HEK293 (cell line): Measurements from ENCODE around the gene ARPC5L.

Experiments
- BCL11B ChIP-seq: fragments of 450-650 bp; formaldehyde crosslinking; IDR thresholded peaks from 2 replicates; pipeline ENCODE4 v1.5.1; 2016; ENCODE audit warnings: low read depth, missing biosample characterization, missing genetic modification characterization
- KLF10 ChIP-seq: fragments of 450-650 bp; IDR thresholded peaks from 2 replicates; pipeline ENCODE4 v1.5.1; 2018; ENCODE audit warnings: missing biosample characterization, mild to moderate bottlenecking, missing genetic modification characterization
- OSR2 ChIP-seq: fragments of 450-650 bp; formaldehyde crosslinking; IDR thresholded peaks from 2 replicates; pipeline ENCODE4 v1.5.1; 2016; ENCODE audit warnings: missing biosample characterization, missing genetic modification characterization
- SP3 ChIP-seq: fragments of 450-650 bp; formaldehyde crosslinking; IDR thresholded peaks from 2 replicates; pipeline ENCODE4 v1.5.1; 2016; ENCODE audit warnings: missing biosample characterization, missing genetic modification characterization
- YY2 ChIP-seq: fragments of 450-650 bp; formaldehyde crosslinking; IDR thresholded peaks from 2 replicates; pipeline ENCODE4 v1.5.1; 2016; ENCODE audit warnings: missing biosample characterization, missing genetic modification characterization
- ZFP3 ChIP-seq: fragments of 450-650 bp; formaldehyde crosslinking; IDR thresholded peaks from 2 replicates; pipeline ENCODE4 v1.5.1; 2016; ENCODE audit warnings: low read depth, missing biosample characterization, missing genetic modification characterization
- ZIC2 ChIP-seq: fragments of 450-650 bp; formaldehyde crosslinking; IDR thresholded peaks from 2 replicates; pipeline ENCODE4 v1.5.1; 2016; ENCODE audit warnings: missing biosample characterization, missing genetic modification characterization
- ZNF175 ChIP-seq: fragments of 450-650 bp; formaldehyde crosslinking; IDR thresholded peaks from 2 replicates; pipeline ENCODE4 v1.5.1; 2016; ENCODE audit warnings: missing biosample characterization, missing genetic modification characterization
- ZNF184 ChIP-seq: fragments of 450-650 bp; IDR thresholded peaks from 2 replicates; pipeline ENCODE4 v1.5.1; 2018; ENCODE audit warnings: missing biosample characterization, mild to moderate bottlenecking, missing genetic modification characterization
- ZNF202 ChIP-seq: fragments of 450-650 bp; formaldehyde crosslinking; IDR thresholded peaks from 2 replicates; pipeline ENCODE4 v1.5.1; 2016; ENCODE audit warnings: missing biosample characterization, missing genetic modification characterization, borderline replicate concordance
- ZNF214 ChIP-seq: fragments of 450-650 bp; formaldehyde crosslinking; IDR thresholded peaks from 2 replicates; pipeline ENCODE4 v1.5.1; 2017; ENCODE audit warnings: missing biosample characterization, mild to moderate bottlenecking, missing genetic modification characterization, borderline replicate concordance
- ZNF311 ChIP-seq: fragments of 450-650 bp; formaldehyde crosslinking; IDR thresholded peaks from 2 replicates; pipeline ENCODE4 v1.5.1; 2017; ENCODE audit warnings: missing biosample characterization, missing genetic modification characterization, borderline replicate concordance
- ZNF341 ChIP-seq: fragments of 450-650 bp; formaldehyde crosslinking; IDR thresholded peaks from 2 replicates; pipeline ENCODE4; 2016; ENCODE audit warnings: low read depth, missing biosample characterization, missing genetic modification characterization
- ZNF354C ChIP-seq: fragments of 450-650 bp; formaldehyde crosslinking; IDR thresholded peaks from 2 replicates; pipeline ENCODE4 v1.5.1; 2016; ENCODE audit warnings: missing biosample characterization, missing genetic modification characterization, low read depth, borderline replicate concordance
- ZNF37A ChIP-seq: fragments of 450-650 bp; IDR thresholded peaks from 2 replicates; pipeline ENCODE4 v1.5.1; 2018; ENCODE audit warnings: missing biosample characterization, missing genetic modification characterization
- ZNF548 ChIP-seq: fragments of 450-650 bp; formaldehyde crosslinking; IDR thresholded peaks from 2 replicates; pipeline ENCODE4 v1.5.1; 2016; ENCODE audit warnings: missing biosample characterization, missing genetic modification characterization
- ZNF623 ChIP-seq: fragments of 450-650 bp; formaldehyde crosslinking; IDR thresholded peaks from 2 replicates; pipeline ENCODE4 v1.5.1; 2016; ENCODE audit warnings: missing biosample characterization, missing genetic modification characterization
- ZNF624 ChIP-seq: fragments of 450-650 bp; formaldehyde crosslinking; IDR thresholded peaks from 2 replicates; pipeline ENCODE4 v1.5.1; 2017; ENCODE audit warnings: missing biosample characterization, missing genetic modification characterization
- ZNF626 ChIP-seq: fragments of 450-650 bp; sonication (Bioruptor Pico); formaldehyde crosslinking; IDR thresholded peaks from 2 replicates; pipeline ENCODE4 v1.5.1; 2018; ENCODE audit warnings: missing biosample characterization, missing genetic modification characterization, inconsistent platforms
- ZNF785 ChIP-seq: fragments of 450-650 bp; formaldehyde crosslinking; IDR thresholded peaks from 2 replicates; pipeline ENCODE4 v1.5.1; 2016; ENCODE audit warnings: missing biosample characterization, missing genetic modification characterization
- ZSCAN16 ChIP-seq: fragments of 450-650 bp; formaldehyde crosslinking; IDR thresholded peaks from 2 replicates; pipeline ENCODE4 v1.5.1; 2016; ENCODE audit warnings: missing biosample characterization, missing genetic modification characterization
- TF ChIP-seq, protein P1 (sequence below): fragments of 450-650 bp; formaldehyde crosslinking; IDR thresholded peaks from 2 replicates; pipeline ENCODE4 v1.5.1; 2017; ENCODE audit warnings: missing biosample characterization, missing genetic modification characterization
- TF ChIP-seq, protein P2 (sequence below): fragments of 450-650 bp; formaldehyde crosslinking; IDR thresholded peaks from 2 replicates; pipeline ENCODE4 v1.5.1; 2016; ENCODE audit warnings: missing biosample characterization, missing genetic modification characterization
- TF ChIP-seq, protein P3 (sequence below): fragments of 450-650 bp; formaldehyde crosslinking; IDR thresholded peaks from 2 replicates; pipeline ENCODE4 v1.5.1; 2016; ENCODE audit warnings: missing biosample characterization, missing genetic modification characterization
- TF ChIP-seq, protein P4 (sequence below): fragments of 450-650 bp; formaldehyde crosslinking; IDR thresholded peaks from 2 replicates; pipeline ENCODE4 v1.5.1; 2016; ENCODE audit warnings: missing biosample characterization, missing genetic modification characterization
- TF ChIP-seq, protein P5 (sequence below): fragments of 450-650 bp; formaldehyde crosslinking; IDR thresholded peaks from 2 replicates; pipeline ENCODE4 v1.5.1; 2017; ENCODE audit warnings: missing biosample characterization, missing genetic modification characterization

The ARPC5L gene

DNA sequence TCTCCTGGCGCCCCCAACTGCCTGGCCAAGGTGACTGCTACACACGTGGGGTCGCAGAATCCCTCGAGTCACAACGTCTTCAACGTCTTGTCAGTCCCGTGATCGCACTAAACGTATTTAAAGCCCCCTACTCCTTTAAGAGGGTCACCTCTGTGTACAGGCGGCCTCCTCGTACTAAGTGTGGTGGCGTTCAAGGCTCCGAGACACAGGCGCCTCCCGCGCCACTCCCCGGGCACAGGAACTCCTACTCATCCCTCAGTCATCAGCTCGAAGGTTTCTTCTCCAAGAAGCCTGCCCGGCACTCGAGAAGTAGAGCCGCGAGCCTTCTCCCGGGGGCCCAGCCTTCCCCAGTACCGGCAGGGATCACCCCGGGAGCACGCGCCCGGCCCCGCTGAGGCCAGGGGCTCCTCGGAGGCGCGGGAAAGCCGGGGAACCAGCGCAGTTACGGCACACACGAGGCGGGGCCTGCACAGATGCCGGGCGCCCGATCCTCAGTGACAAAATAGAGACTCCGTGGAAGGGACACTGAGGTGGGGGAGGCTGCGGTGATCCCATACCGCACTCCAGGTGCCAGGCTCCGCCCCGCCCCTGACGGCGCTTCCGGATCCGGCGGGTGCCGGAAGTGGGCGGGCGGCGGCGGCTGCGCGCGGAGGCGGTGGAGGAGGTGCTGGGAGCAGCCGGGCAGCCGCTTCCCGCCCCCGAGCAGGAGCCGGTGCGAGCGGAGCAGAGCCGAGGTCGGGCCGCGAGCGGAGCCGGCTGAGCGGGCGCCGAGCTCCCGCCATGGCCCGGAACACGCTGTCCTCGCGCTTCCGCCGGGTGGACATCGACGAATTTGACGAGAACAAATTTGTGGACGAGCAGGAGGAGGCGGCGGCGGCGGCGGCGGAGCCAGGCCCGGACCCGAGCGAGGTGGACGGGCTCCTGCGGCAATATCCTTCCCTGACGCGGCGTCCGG lies 6.9 kb downstream of the ARPC5L start (continued):
- TF ChIP-seq, protein P1, sequence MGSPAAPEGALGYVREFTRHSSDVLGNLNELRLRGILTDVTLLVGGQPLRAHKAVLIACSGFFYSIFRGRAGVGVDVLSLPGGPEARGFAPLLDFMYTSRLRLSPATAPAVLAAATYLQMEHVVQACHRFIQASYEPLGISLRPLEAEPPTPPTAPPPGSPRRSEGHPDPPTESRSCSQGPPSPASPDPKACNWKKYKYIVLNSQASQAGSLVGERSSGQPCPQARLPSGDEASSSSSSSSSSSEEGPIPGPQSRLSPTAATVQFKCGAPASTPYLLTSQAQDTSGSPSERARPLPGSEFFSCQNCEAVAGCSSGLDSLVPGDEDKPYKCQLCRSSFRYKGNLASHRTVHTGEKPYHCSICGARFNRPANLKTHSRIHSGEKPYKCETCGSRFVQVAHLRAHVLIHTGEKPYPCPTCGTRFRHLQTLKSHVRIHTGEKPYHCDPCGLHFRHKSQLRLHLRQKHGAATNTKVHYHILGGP = no peak
- TF ChIP-seq, protein P2, sequence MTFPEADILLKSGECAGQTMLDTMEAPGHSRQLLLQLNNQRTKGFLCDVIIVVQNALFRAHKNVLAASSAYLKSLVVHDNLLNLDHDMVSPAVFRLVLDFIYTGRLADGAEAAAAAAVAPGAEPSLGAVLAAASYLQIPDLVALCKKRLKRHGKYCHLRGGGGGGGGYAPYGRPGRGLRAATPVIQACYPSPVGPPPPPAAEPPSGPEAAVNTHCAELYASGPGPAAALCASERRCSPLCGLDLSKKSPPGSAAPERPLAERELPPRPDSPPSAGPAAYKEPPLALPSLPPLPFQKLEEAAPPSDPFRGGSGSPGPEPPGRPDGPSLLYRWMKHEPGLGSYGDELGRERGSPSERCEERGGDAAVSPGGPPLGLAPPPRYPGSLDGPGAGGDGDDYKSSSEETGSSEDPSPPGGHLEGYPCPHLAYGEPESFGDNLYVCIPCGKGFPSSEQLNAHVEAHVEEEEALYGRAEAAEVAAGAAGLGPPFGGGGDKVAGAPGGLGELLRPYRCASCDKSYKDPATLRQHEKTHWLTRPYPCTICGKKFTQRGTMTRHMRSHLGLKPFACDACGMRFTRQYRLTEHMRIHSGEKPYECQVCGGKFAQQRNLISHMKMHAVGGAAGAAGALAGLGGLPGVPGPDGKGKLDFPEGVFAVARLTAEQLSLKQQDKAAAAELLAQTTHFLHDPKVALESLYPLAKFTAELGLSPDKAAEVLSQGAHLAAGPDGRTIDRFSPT (tag by site-specific recombination) = no peak
- TF ChIP-seq ZNF202 (tag by site-specific recombination) = no peak
- TF ChIP-seq, protein P3, sequence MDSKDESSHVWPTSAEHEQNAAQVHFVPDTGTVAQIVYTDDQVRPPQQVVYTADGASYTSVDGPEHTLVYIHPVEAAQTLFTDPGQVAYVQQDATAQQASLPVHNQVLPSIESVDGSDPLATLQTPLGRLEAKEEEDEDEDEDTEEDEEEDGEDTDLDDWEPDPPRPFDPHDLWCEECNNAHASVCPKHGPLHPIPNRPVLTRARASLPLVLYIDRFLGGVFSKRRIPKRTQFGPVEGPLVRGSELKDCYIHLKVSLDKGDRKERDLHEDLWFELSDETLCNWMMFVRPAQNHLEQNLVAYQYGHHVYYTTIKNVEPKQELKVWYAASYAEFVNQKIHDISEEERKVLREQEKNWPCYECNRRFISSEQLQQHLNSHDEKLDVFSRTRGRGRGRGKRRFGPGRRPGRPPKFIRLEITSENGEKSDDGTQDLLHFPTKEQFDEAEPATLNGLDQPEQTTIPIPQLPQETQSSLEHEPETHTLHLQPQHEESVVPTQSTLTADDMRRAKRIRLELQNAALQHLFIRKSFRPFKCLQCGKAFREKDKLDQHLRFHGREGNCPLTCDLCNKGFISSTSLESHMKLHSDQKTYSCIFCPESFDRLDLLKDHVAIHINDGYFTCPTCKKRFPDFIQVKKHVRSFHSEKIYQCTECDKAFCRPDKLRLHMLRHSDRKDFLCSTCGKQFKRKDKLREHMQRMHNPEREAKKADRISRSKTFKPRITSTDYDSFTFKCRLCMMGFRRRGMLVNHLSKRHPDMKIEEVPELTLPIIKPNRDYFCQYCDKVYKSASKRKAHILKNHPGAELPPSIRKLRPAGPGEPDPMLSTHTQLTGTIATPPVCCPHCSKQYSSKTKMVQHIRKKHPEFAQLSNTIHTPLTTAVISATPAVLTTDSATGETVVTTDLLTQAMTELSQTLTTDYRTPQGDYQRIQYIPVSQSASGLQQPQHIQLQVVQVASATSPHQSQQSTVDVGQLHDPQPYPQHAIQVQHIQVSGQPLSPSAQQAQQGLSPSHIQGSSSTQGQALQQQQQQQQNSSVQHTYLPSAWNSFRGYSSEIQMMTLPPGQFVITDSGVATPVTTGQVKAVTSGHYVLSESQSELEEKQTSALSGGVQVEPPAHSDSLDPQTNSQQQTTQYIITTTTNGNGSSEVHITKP = no peak
- TF ChIP-seq ZNF341 = peak; percentile 82
- no peak for TF ChIP-seq ZNF214
- no peak for TF ChIP-seq ZNF548 (tag by site-specific recombination)
- TF ChIP-seq YY2 (tag by site-specific recombination) = no peak
- TF ChIP-seq ZNF354C (tag by site-specific recombination) = no peak
- no peak for TF ChIP-seq ZSCAN16 (tag by site-specific recombination)
- no peak for TF ChIP-seq ZNF311 (tag by site-specific recombination)
- TF ChIP-seq ZFP3 = peak; percentile 85
- no peak for TF ChIP-seq ZNF37A (tag by site-specific recombination)
- 0 out of 2 replicates have a peak, but pooled peaks have one; percentile 13 for TF ChIP-seq ZIC2
- TF ChIP-seq ZNF623 (tag by site-specific recombination) = peak; percentile 65
- no peak for TF ChIP-seq ZNF785 (tag by site-specific recombination)
- TF ChIP-seq, protein P4, sequence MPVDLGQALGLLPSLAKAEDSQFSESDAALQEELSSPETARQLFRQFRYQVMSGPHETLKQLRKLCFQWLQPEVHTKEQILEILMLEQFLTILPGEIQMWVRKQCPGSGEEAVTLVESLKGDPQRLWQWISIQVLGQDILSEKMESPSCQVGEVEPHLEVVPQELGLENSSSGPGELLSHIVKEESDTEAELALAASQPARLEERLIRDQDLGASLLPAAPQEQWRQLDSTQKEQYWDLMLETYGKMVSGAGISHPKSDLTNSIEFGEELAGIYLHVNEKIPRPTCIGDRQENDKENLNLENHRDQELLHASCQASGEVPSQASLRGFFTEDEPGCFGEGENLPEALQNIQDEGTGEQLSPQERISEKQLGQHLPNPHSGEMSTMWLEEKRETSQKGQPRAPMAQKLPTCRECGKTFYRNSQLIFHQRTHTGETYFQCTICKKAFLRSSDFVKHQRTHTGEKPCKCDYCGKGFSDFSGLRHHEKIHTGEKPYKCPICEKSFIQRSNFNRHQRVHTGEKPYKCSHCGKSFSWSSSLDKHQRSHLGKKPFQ (tag by site-specific recombination) = no peak
- TF ChIP-seq, protein P5, sequence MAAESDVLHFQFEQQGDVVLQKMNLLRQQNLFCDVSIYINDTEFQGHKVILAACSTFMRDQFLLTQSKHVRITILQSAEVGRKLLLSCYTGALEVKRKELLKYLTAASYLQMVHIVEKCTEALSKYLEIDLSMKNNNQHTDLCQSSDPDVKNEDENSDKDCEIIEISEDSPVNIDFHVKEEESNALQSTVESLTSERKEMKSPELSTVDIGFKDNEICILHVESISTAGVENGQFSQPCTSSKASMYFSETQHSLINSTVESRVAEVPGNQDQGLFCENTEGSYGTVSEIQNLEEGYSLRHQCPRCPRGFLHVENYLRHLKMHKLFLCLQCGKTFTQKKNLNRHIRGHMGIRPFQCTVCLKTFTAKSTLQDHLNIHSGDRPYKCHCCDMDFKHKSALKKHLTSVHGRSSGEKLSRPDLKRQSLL = no peak
- TF ChIP-seq ZNF175 (tag by site-specific recombination) = no peak
- TF ChIP-seq SP3 = peak; percentile 76
- no peak for TF ChIP-seq ZNF626 (tag by site-specific recombination)
- no peak for TF ChIP-seq BCL11B (tag by site-specific recombination)
- no peak for TF ChIP-seq OSR2
- no peak for TF ChIP-seq ZNF184 (tag by site-specific recombination)
- no peak for TF ChIP-seq ZNF624 (tag by site-specific recombination)
- TF ChIP-seq KLF10 = peak; percentile 38; the same call in 1 of the 2 replicates
